HPDE6-E6E7 (cell line): ENCODE results near the gene KATNAL1.
"Not testable (repeated sequence)": the region's sequence is repeated elsewhere in the genome, so short reads cannot be mapped to it uniquely, and the experiment has no call there.

Experiments
- DNase-seq: peaks from one replicate; pipeline ENCODE4 v3.0.0; 2011; ENCODE audit warnings: missing footprints; ENCODE audit errors: extremely low spot score

The KATNAL1 gene

GRCh38 chr13:30212256-30212655 is 95.1 kb downstream of the KATNAL1 start:
- DNase-seq: no peak

GRCh38 chr13:30211745-30212144 is 95.6 kb downstream of the KATNAL1 start:
- no peak for DNase-seq

GRCh38 chr13:30204564-30204963 is 102.8 kb downstream of the KATNAL1 start:
- DNase-seq: no peak

GRCh38 chr13:30196025-30196424 is 111.3 kb downstream of the KATNAL1 start:
- DNase-seq: no peak

DNA sequence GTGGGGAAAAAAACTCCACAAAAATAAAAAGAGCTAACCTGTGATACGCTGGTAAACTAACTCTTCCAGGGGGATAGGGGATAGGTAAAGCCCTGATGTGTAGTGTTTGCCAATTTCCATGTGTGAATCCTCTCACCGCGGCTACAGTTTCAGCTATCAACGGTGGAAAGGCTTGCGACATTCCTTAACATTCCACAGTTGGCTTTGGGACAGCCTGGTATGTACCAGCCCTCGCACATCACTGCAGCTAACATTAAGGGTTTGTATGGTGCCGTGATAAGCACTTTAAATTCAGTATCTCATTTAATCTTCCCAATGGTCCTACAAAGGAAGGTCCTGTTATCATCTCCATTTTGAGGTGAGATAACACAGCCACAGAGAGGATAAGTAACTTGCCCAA is 112.4 kb downstream of the KATNAL1 start:
- no peak for DNase-seq

DNA sequence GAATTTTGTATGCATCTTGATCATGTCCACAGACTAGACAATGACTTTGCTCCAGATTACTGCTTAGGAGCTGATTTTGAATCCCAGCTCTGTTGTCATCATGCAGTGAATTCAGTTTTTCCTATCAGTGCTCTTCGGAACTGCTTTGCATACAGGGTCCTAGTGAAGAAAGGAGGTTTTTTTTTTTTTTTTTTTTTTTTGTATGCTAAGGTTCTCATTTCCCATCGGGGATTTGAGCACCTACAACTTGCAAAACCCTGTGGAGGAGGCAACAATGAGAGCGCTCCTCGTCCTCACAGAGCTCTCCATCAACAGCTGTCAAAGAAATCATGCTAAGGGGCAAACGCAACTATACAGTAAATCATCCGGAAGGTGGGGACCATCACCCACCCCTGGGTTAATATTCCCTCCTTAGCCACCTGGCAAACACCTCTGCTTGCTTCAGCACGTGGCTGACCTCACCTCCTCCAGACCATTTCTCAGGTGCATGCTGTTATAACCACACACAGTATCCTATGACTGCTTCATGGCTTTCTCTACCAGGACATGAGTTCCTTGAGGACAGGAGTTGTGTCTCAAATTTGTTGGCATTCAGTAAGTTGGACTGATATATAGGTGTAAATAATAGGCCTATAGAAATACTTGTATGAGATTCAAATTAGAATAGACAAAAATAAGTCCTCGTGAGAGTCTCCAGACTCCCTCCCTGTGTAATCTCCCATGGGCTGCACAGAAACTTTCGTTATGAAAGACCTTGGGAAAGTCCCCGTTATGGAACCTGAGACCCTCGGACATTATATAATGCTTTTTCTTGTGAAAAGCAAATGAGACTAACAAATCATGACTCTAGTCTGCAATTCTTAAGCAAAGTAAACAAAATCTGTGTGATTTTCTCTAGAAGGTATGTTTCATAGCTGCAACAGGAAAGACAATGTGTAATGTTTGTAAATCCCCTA is 113.8 kb downstream of the KATNAL1 start:
- DNase-seq: no peak

GRCh38 chr13:30192320-30193093 is 114.8 kb downstream of the KATNAL1 start:
- DNase-seq: no peak

- no peak for DNase-seq
Observed at GRCh38 chr13:30191491-30192100, 115.8 kb downstream of the KATNAL1 start.

DNA sequence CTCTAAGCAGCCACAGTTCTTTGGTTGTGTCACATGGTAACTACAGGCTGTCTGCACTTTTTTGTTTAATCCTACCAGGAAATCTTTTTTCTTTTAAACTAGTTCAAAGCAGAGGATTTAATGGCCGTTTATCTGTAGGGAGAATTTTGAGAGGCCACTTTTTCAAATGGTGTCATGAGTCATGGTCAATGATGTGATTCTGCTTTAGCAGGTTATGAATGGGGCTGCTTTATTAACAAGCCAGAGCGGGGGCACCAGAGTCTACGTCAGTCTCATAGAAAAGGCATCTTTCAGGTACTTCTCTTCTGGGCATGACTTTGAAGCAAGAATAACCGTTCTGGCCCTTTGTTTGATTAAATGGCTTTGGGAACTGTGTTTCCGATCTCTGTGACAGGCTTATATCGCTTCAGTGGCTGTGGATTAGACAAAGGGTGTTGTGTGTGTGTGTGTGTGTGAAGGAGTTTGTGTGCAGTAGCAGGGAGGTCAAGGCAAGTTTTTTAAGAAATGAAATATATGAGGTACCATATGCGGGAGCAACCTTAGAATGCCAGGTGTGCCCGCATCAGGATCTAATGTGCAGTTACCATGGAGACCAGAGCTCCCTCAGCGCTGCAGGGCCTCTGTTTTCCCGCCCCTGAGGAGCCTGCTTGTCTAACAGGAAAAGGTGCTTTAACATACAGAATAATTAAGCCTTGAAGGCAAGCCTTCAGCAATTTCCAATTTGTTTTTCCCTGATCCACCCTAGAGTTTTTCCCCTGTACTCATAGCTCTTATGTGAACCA is 120.5 kb downstream of the KATNAL1 start:
- no peak for DNase-seq

GRCh38 chr13:30181888-30182651 is 125.3 kb downstream of the KATNAL1 start:
- no peak for DNase-seq

DNA sequence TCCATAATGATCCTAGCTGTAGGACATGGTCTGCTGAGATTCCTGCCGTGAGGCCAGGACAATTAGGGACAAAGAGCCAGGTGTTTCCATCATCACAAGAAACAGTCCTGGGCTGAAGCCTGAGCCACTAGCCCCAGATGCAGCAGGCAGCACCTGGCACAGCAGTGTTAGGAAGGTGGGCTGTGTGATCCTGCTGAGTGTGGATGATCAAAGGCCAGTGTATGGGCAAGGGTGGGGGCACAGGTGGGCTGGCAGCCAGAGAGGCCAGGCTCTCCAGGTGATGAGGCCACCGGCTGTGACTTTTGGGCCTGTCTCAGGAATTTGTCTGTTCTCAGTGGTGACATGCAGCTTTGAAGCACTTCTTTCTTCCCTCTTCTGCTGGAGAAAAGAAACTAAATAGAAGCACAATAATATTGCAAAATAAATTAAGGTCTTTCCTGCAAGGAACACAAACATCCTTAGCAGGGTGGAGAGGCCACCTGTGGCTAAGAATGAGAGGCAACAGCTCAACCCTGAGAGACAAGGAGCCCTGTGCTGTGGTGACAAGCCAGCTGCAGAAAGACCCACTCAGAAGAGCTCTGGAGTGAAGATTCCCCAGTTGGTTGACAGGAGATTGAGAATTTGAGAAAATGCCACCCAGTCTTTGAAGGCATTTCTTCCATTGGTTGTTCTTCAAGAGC is 127.6 kb downstream of the KATNAL1 start:
- DNase-seq: no peak

GRCh38 chr13:30178976-30179375 is 128.4 kb downstream of the KATNAL1 start:
- no peak for DNase-seq

DNA sequence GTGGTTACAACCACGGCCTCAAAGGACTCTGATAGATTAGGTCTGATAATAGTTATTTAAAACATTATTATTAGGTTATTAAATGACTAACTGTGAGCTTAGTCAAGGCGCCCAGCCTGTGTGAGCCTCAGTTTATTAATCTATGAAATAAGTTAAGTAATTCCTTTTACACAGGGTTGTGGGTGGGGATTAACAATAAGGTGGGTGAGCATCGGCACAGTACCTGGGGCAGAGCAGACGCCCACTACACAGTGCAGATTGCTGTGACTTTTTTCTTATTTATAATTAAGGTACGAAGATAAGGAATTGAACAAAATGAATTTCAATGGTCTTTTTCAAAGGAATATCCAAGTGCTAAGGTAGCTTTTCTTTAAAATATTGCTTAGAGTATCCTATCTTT is 132.2 kb downstream of the KATNAL1 start:
- DNase-seq: no peak

DNA sequence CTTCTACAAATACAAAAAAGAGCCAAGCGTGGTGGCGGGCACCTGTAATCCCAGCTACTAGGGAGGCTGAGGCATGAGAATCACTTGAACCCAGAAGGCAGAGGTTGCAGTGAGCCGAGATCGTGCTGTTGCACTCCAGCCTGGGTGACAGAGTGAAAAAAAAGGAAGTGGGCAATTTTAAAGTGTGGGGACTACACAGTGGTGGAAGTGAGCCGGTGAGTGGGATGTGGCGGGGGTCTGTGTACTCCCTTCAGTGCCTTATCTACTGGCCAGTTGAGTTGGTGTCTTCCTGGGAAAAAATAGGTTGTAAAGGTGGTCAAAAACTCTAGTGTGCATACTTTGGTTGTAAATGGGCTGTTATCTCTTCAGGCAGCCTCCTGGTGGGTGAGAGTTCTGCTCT is 133.1 kb downstream of the KATNAL1 start:
- not testable (repeated sequence) for DNase-seq

DNA sequence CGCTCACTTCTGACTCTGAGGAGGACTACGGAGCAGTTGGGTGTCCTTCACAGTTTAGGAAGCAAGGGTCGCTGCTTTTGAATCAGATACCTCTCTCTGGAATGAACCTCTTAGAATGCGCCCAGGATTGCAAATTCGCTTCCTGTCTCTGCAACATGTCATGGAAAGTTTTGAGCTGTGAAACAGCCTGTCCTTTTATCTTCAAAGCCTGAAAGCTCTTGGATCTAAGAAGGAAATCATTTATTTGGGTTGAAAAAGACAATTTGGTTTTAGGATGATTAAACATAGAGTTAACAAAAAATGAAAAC is 134.1 kb downstream of the KATNAL1 start:
- no peak for DNase-seq

- no peak for DNase-seq
Observed at GRCh38 chr13:30172593-30173302, 134.6 kb downstream of the KATNAL1 start.

- DNase-seq: no peak
Observed at GRCh38 chr13:30170569-30170968, 136.8 kb downstream of the KATNAL1 start.

DNA sequence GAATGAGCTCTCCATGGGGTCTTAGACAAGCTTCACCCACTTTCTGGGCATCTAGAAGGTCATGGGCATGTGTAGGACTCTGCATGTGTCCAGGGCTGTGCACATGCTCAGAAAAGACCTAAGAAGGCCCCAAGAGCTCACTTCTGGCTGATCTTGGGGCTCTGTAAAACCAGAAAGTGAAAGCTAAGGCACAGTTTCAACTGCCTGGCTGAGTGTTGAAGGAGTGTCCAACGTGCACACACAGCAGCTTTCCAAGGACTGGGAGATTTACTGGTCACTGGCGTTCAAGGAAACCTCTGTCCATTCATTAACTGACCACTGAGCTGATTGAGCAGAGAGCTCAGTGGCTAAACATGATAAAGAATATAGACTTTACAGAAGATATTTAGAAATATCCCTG is 137.9 kb downstream of the KATNAL1 start:
- DNase-seq: no peak

GRCh38 chr13:30165796-30166195 is 141.6 kb downstream of the KATNAL1 start:
- DNase-seq: no peak

DNA sequence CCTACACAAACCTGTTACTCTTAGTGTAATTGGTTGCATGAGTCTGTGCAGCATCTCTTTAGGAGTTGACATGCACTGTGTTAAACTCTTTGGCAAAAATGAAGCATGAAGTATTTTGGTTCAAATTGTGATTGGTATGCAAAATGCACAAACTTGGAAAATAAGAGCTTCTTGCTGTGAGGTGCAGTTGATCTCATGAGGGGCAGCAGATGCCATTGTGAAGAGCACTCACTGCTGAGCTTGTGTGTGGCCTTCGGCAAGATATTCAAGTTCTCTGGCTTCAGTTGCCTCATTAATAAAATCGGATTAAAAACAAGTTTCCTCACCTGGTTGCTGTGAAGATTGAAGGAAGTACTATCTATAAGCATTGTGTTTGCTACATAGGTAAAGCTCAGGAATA is 142.3 kb downstream of the KATNAL1 start:
- no peak for DNase-seq
